T1000 (cell line): ENCODE results near the gene OR4K2.
"Not testable (repeated sequence)": the region's sequence is repeated elsewhere in the genome, so short reads cannot be mapped to it uniquely, and the experiment has no call there.

Source experiments
- DNase-seq: peaks from one replicate; lab custom pipeline; 2025; ENCODE audit warnings: mixed read lengths; lab: John Stamatoyannopoulos, UW

The OR4K2 gene

GRCh38 chr14:19874842-19875241 is at the start of gene OR4K2:
TSS of gene OR4K2 (plus strand) at chr14:19875142. CDS start at chr14:19876268, 1,126 bp downstream.
- no peak for DNase-seq

- not testable (repeated sequence) for DNase-seq
Measured at GRCh38 chr14:19827626-19828244, 47.2 kb upstream of the OR4K2 start.

- DNase-seq, result no peak
Measured at GRCh38 chr14:19828314-19828713, 46.6 kb upstream of the OR4K2 start.

GRCh38 chr14:19834203-19834848 is 40.6 kb upstream of the OR4K2 start:
- not testable (repeated sequence) for DNase-seq

- no peak for DNase-seq
Measured at GRCh38 chr14:19838433-19838832, 36.5 kb upstream of the OR4K2 start.

GRCh38 chr14:19851365-19851764 is 23.6 kb upstream of the OR4K2 start:
- no peak for DNase-seq

GRCh38 chr14:19866061-19866669 is 8.8 kb upstream of the OR4K2 start:
- DNase-seq, result not testable (repeated sequence)

GRCh38 chr14:19873178-19873577 is 1.8 kb upstream of the OR4K2 start:
- no peak for DNase-seq

- DNase-seq, result no peak
Measured at GRCh38 chr14:19878029-19878642, 3.2 kb downstream of the OR4K2 start.

- no peak for DNase-seq
Measured at GRCh38 chr14:19895282-19895681, 20.3 kb downstream of the OR4K2 start.

GRCh38 chr14:19900999-19901398 is 26.1 kb downstream of the OR4K2 start:
- DNase-seq, result no peak

GRCh38 chr14:19902409-19902808 is 27.5 kb downstream of the OR4K2 start:
- no peak for DNase-seq

GRCh38 chr14:19906665-19907064 is 31.7 kb downstream of the OR4K2 start:
- no peak for DNase-seq

GRCh38 chr14:19911114-19911513 is 36.2 kb downstream of the OR4K2 start:
- no peak for DNase-seq

GRCh38 chr14:19917243-19917642 is 42.3 kb downstream of the OR4K2 start:
- no peak for DNase-seq

GRCh38 chr14:19917955-19918518 is 43.1 kb downstream of the OR4K2 start:
- DNase-seq, result no peak

GRCh38 chr14:19918553-19919264 is 43.8 kb downstream of the OR4K2 start:
- DNase-seq, result no peak

- no peak for DNase-seq
Measured at GRCh38 chr14:19920021-19920657, 45.2 kb downstream of the OR4K2 start, which contains the start of gene OR4K5. TSS of gene OR4K5 (plus strand) at chr14:19920607. CDS start at chr14:19920607, 0 bp downstream.

GRCh38 chr14:19930617-19931016 is 55.7 kb downstream of the OR4K2 start, which contains the start of gene OR4K1:
TSS of gene OR4K1 (plus strand) at chr14:19930917. CDS start at chr14:19935667, 4,750 bp downstream.
- DNase-seq, result no peak
